Measurements from ENCODE around the gene TTC38. TPM values are rescaled to one million over a fixed set of nuclear protein-coding genes. Genes with fewer than 3 reads are reported as not detected.

The TTC38 gene
- total and polyA plus RNA-seq, 2 donors (not counting 3 experiments of a cell fraction or from before 2014, with no cell fraction given) = 31.6 to 39.7 TPM

GRCh38 chr22:46272196-46272595 is 4.4 kb downstream of the TTC38 start:
- Histone ChIP-seq H3K9ac (replicated peaks; ENCODE audit: extremely low read depth, insufficient read depth, low read length) (no peak overlapping the region), H3K9me3 (replicated peaks; ENCODE audit: control insufficient read depth, insufficient read depth, low read length) (no peaks in the 10 kb centered on the region), H2AFZ (ENCODE audit: low read depth, low read length) (no peak overlapping the region), H3K79me2 (ENCODE audit: control insufficient read depth, insufficient read depth, low read length) (peaks cover 9% of the 10 kb centered on the region), H3K4me2 (ENCODE audit: insufficient read depth, low read length) (no peak overlapping the region), H3K36me3 (ENCODE audit: control insufficient read depth in 2 of 2, extremely low read depth in 1 of 2, insufficient read depth in 2 of 2, low read length in 2 of 2) (peaks cover 4 to 19% of the 10 kb centered on the region in 2 experiments), H3K27me3 (ENCODE audit: control insufficient read depth in 2 of 2, insufficient read depth in 2 of 2, low read length in 2 of 2) (no peaks in the 10 kb centered on the region), H3K4me3 (replicated peaks in 1 of 3; ENCODE audit: insufficient read depth in 1 of 3, low read depth in 1 of 3, low read length in 3 of 3) (no peak overlapping the region), H3K9me1 (replicated peaks; ENCODE audit: control insufficient read depth, extremely low read depth, insufficient read depth, low read length) (no peaks in the 10 kb centered on the region), H3K27ac (ENCODE audit: insufficient read depth, low read depth, low read length) (no peak overlapping the region), H3K4me1 (ENCODE audit: control insufficient read depth, extremely low read depth, insufficient read depth, low read length) (peaks cover 20% of the 10 kb centered on the region), H4K20me1 (replicated peaks; ENCODE audit: control insufficient read depth, extremely low read depth, insufficient read depth, low read length) (no peaks in the 10 kb centered on the region)
- POLR2A ChIA-PET = no interaction called here
- intact Hi-C loops (cut with micrococcal nuclease) (no loop called here), dilution Hi-C loops (cut with MboI; ENCODE audit: extremely low pct_ligation_motif_present, low sequenced_read_pairs) (no loop called here)
- CTCF ChIA-PET = interaction anchor here (1.1 kb wide), 1 partner anchor 9 kb away, joined by 3 read pairs; the partner anchor contains the start of gene PKDREJ
- no peak for FAIRE-seq
- TF ChIP-seq EZH2 (IDR thresholded peaks at IDR 0.05; ENCODE audit: borderline replicate concordance, low read depth, low read length, severe bottlenecking) (no peak), MYC (IDR thresholded peaks at IDR 0.05; ENCODE audit: low read depth, low read length) (no peak), FOS (IDR thresholded peaks at IDR 0.05; ENCODE audit: borderline replicate concordance, insufficient read depth, low read length) (no peak), POLR2A (IDR thresholded peaks at IDR 0.05; ENCODE audit: low read depth, low read length) (no peak), POLR2AphosphoS5 (IDR thresholded peaks at IDR 0.05; ENCODE audit: insufficient read depth, low read depth, low read length) (no peak)
- no peak for DNase-seq (ENCODE audit: low read depth, low spot score)
- no TSS peak for BruUV-seq (replicated peaks)

GRCh38 chr22:46272762-46273431 is 5.1 kb downstream of the TTC38 start:
- peaks cover 16% of the 10 kb centered on the region for H3K4me1 ChIP-seq (ENCODE audit: control insufficient read depth, extremely low read depth, insufficient read depth, low read length)
- no peaks in the 10 kb centered on the region for H3K9me1 ChIP-seq (replicated peaks; ENCODE audit: control insufficient read depth, extremely low read depth, insufficient read depth, low read length)
- H3K27me3 ChIP-seq (ENCODE audit: control insufficient read depth in 2 of 2, insufficient read depth in 2 of 2, low read length in 2 of 2) = no peaks in the 10 kb centered on the region
- H3K79me2 ChIP-seq (ENCODE audit: control insufficient read depth, insufficient read depth, low read length) = peaks cover 9% of the 10 kb centered on the region
- DNase-seq (ENCODE audit: low read depth, low spot score) (no peak), FAIRE-seq (no peak)
- intact Hi-C loops (cut with micrococcal nuclease) = no loop called here
- no peak overlapping the region for H3K4me3 ChIP-seq (replicated peaks in 1 of 3; ENCODE audit: insufficient read depth in 1 of 3, low read depth in 1 of 3, low read length in 3 of 3)
- no peak overlapping the region for H3K4me2 ChIP-seq (ENCODE audit: insufficient read depth, low read length)
- no peak overlapping the region for H3K27ac ChIP-seq (ENCODE audit: insufficient read depth, low read depth, low read length)
- dilution Hi-C loops (cut with MboI; ENCODE audit: extremely low pct_ligation_motif_present, low sequenced_read_pairs) = no loop called here
- H2AFZ ChIP-seq (ENCODE audit: low read depth, low read length) = no peak overlapping the region
- ChIA-PET POLR2A (no interaction called here), CTCF (interaction anchor here (1.1 kb wide), 1 partner anchor 10 kb away, joined by 3 read pairs; the partner anchor contains the start of gene PKDREJ)
- H4K20me1 ChIP-seq (replicated peaks; ENCODE audit: control insufficient read depth, extremely low read depth, insufficient read depth, low read length) = no peaks in the 10 kb centered on the region
- TF ChIP-seq, protein P1, sequence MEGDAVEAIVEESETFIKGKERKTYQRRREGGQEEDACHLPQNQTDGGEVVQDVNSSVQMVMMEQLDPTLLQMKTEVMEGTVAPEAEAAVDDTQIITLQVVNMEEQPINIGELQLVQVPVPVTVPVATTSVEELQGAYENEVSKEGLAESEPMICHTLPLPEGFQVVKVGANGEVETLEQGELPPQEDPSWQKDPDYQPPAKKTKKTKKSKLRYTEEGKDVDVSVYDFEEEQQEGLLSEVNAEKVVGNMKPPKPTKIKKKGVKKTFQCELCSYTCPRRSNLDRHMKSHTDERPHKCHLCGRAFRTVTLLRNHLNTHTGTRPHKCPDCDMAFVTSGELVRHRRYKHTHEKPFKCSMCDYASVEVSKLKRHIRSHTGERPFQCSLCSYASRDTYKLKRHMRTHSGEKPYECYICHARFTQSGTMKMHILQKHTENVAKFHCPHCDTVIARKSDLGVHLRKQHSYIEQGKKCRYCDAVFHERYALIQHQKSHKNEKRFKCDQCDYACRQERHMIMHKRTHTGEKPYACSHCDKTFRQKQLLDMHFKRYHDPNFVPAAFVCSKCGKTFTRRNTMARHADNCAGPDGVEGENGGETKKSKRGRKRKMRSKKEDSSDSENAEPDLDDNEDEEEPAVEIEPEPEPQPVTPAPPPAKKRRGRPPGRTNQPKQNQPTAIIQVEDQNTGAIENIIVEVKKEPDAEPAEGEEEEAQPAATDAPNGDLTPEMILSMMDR (IDR thresholded peaks at IDR 0.05; ENCODE audit: extremely low read depth in 1 of 2, insufficient read depth in 1 of 2, low read depth in 1 of 2, low read length in 2 of 2) = no peak
- TF ChIP-seq EZH2 (IDR thresholded peaks at IDR 0.05; ENCODE audit: borderline replicate concordance, low read depth, low read length, severe bottlenecking) (no peak), JUN (IDR thresholded peaks at IDR 0.05; ENCODE audit: borderline replicate concordance, insufficient read depth, insufficient read length, low read depth) (no peak), GATA2 (IDR thresholded peaks at IDR 0.05; ENCODE audit: insufficient read depth, insufficient read length, low read depth, low read length) (no peak), POLR2AphosphoS5 (IDR thresholded peaks at IDR 0.05; ENCODE audit: insufficient read depth, low read depth, low read length) (no peak), POLR2A (IDR thresholded peaks at IDR 0.05; ENCODE audit: low read depth, low read length) (no peak), MYC (IDR thresholded peaks at IDR 0.05; ENCODE audit: low read depth, low read length) (no peak), FOS (IDR thresholded peaks at IDR 0.05; ENCODE audit: borderline replicate concordance, insufficient read depth, low read length) (no peak)
- TF ChIP-seq, protein P2, sequence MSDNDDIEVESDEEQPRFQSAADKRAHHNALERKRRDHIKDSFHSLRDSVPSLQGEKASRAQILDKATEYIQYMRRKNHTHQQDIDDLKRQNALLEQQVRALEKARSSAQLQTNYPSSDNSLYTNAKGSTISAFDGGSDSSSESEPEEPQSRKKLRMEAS (IDR thresholded peaks at IDR 0.05; ENCODE audit: insufficient read depth, insufficient read length) = no peak
- H3K9me3 ChIP-seq (replicated peaks; ENCODE audit: control insufficient read depth, insufficient read depth, low read length) = no peaks in the 10 kb centered on the region
- no peak overlapping the region for H3K9ac ChIP-seq (replicated peaks; ENCODE audit: extremely low read depth, insufficient read depth, low read length)
- H3K36me3 ChIP-seq (ENCODE audit: control insufficient read depth in 2 of 2, extremely low read depth in 1 of 2, insufficient read depth in 2 of 2, low read length in 2 of 2) = peaks cover 4 to 22% of the 10 kb centered on the region in 2 experiments
- BruUV-seq (replicated peaks) = no TSS peak

Measured in endothelial cell of umbilical vein (primary cell).